B cell (primary cell): ENCODE measurements around the gene WRNIP1. TPM values are rescaled to one million over a fixed set of nuclear protein-coding genes. Genes with fewer than 3 reads are reported as not detected.

Experiments used
- ATAC-seq: fragments of 200-7000 bp; cut with Tn5 transposase; one replicate; pipeline ENCODE4 v1.10.0; 2021; ENCODE audit warnings: low read depth, mild to moderate bottlenecking, moderate number of reproducible peaks, moderate library complexity
- CTCF ChIA-PET: fragments of 350-600 bp; sonication (Branson Sonifier 250); formaldehyde crosslinking; loops from one replicate; lab custom pipeline; 2021; ENCODE audit warnings: antibody characterized with exemption, inconsistent platforms; lab: Charles Lee
- POLR2A ChIA-PET: fragments of 350-600 bp; sonication (Branson Sonifier 250); formaldehyde crosslinking; loops from one replicate; lab custom pipeline; 2021; ENCODE audit warnings: antibody characterized with exemption; lab: Charles Lee
- DNase-seq: peaks from one replicate; pipeline ENCODE4 v3.0.0; 2013
- H2AFZ ChIP-seq: 2 replicates; pipeline ENCODE4 v1.6.1; 2012; ENCODE audit warnings: mild to moderate bottlenecking, low read depth, low read length; ENCODE audit not compliant: insufficient read depth, poor library complexity, severe bottlenecking
- H3K27ac ChIP-seq, 2 donors: 1 replicate in 1 of 2; 2 replicates in 1 of 2; pipeline ENCODE4 v1.5.1; 2012 to 2013; ENCODE audit warnings: low read length in 2 of 2, mild to moderate bottlenecking in 2 of 2, moderate library complexity in 1 of 2
- H3K27me3 ChIP-seq, 4 experiments: fragments of 200-600 bp in 1 of 4; sonication (generic) in 1 of 4; replicated peaks in 1 of 4; 1 replicate in 2 of 4; 2 replicates in 2 of 4; pipeline versions ENCODE4 v1.6.1 to v1.7.0; 2013 to 2016; ENCODE audit warnings: low read length in 3 of 4, mild to moderate bottlenecking in 2 of 4, mixed read lengths in 1 of 4, moderate library complexity in 1 of 4; ENCODE audit not compliant: insufficient read depth in 4 of 4, control insufficient read depth in 3 of 4; ENCODE audit errors: control extremely low read depth in 1 of 4
- H3K36me3 ChIP-seq, 2 experiments: replicated peaks in 1 of 2; 1 replicate in 1 of 2; 2 replicates in 1 of 2; pipeline versions ENCODE4 v1.6.1 to v1.7.1; 2013; ENCODE audit warnings: low read length in 1 of 2; ENCODE audit not compliant: insufficient read depth in 2 of 2, control insufficient read depth in 1 of 2; ENCODE audit errors: control extremely low read depth in 1 of 2, extremely low read depth in 1 of 2
- H3K4me1 ChIP-seq, 2 donors: fragments of 200-600 bp in 1 of 2; sonication (generic) in 1 of 2; 1 replicate in 1 of 2; 2 replicates in 1 of 2; pipeline versions ENCODE4 v1.5.1 to v1.6.1; 2013 to 2017; ENCODE audit warnings: low read length in 2 of 2; ENCODE audit not compliant: control insufficient read depth in 2 of 2, insufficient read depth in 2 of 2
- H3K4me2 ChIP-seq: replicated peaks from 2 replicates; pipeline ENCODE3; 2012; ENCODE audit warnings: mild to moderate bottlenecking, low read depth, low read length; ENCODE audit not compliant: poor library complexity, severe bottlenecking
- H3K4me3 ChIP-seq, 5 experiments: fragments of 200-600 bp in 1 of 5; sonication (generic) in 1 of 5; 1 replicate in 3 of 5; 2 replicates in 2 of 5; pipeline versions ENCODE4 v1.5.1 to v1.7.0; 2011 to 2016; ENCODE audit warnings: low read length in 4 of 5, mild to moderate bottlenecking in 4 of 5, low read depth in 2 of 5, control low read depth in 1 of 5, moderate library complexity in 1 of 5; ENCODE audit not compliant: insufficient read depth in 1 of 5; ENCODE audit errors: control extremely low read depth in 1 of 5, extremely low read depth in 1 of 5
- H3K79me2 ChIP-seq: fragments of 200-600 bp; sonication (generic); one replicate; pipeline ENCODE4 v1.6.0; 2016; ENCODE audit warnings: low read length; ENCODE audit not compliant: control insufficient read depth, insufficient read depth
- H3K9ac ChIP-seq: fragments of 200-600 bp; sonication (generic); 2 replicates; pipeline ENCODE4 v1.6.1; 2017; ENCODE audit warnings: mild to moderate bottlenecking, low read length, moderate library complexity
- H3K9me3 ChIP-seq, 3 donors: one replicate each; pipeline versions ENCODE4 v1.6.1 to v1.7.1; 2013; ENCODE audit warnings: low read length in 2 of 3; ENCODE audit not compliant: control insufficient read depth in 2 of 3, insufficient read depth in 1 of 3; ENCODE audit errors: control extremely low read depth in 1 of 3
- H4K20me1 ChIP-seq: 2 replicates; pipeline ENCODE4 v1.6.0; 2012; ENCODE audit warnings: mild to moderate bottlenecking, low read length; ENCODE audit not compliant: insufficient read depth, control insufficient read depth, poor library complexity, severe bottlenecking
- H3K27ac Mint-ChIP-seq: one replicate; pipeline ENCODE4 v1.8.0; 2021; ENCODE audit warnings: mixed read lengths
- H3K27me3 Mint-ChIP-seq: one replicate; pipeline ENCODE4 v1.8.0; 2021; ENCODE audit warnings: mixed read lengths
- H3K4me1 Mint-ChIP-seq: one replicate; pipeline ENCODE4 v1.8.0; 2021; ENCODE audit warnings: mixed read lengths
- H3K4me3 Mint-ChIP-seq: one replicate; pipeline ENCODE4 v1.8.0; 2021; ENCODE audit warnings: mixed read lengths
- H3K9me3 Mint-ChIP-seq: one replicate; pipeline ENCODE4 v1.8.0; 2022; ENCODE audit warnings: mixed read lengths; ENCODE audit not compliant: insufficient read depth
- EZH2 ChIP-seq: IDR thresholded peaks from 2 replicates; pipeline ENCODE4 v1.6.1; 2012; ENCODE audit warnings: borderline replicate concordance, low read depth, mild to moderate bottlenecking, moderate library complexity, low read length; ENCODE audit not compliant: insufficient read depth, poor library complexity, severe bottlenecking
- WGBS: methylation state at CpG from one replicate; pipeline ENCODE4 v1.1.5; 2013; ENCODE audit warnings: missing lambda C conversion rate; ENCODE audit not compliant: insufficient coverage; 5-methylcytosine and 5-hydroxymethylcytosine counted together
- intact Hi-C: fragments of 100-400 bp; cut with micrococcal nuclease; formaldehyde crosslinking; loops from one replicate; pipeline ENCODE4 v1.10.0; 2022
- polyA plus RNA-seq: library from polyadenylated mRNA; depleted of rRNA; stranded (reverse); fragments of >200 nt; gene quantifications from 2 replicates; pipeline ENCODE4 v1.2.3, GENCODE V29; 2012
- total RNA-seq, 2 donors: library from RNA; stranded (reverse); fragments of 120-200 nt in 1 of 2; gene quantifications; 1 replicate in 1 of 2; 2 replicates in 1 of 2; pipeline versions ENCODE4 v1.2.3 to v1.2.4, GENCODE V29; 2013 to 2022
- TF ChIP-seq, protein P1 (sequence below): fragments of 200-600 bp; IDR thresholded peaks from one replicate; pipeline ENCODE4 v1.8.0; 2022; ENCODE audit warnings: antibody characterized with exemption, mild to moderate bottlenecking

Gene WRNIP1
- total and polyA plus RNA-seq, 2 donors (not counting 1 experiment from before 2014, with no cell fraction given): 32.6 to 35.2 TPM

DNA sequence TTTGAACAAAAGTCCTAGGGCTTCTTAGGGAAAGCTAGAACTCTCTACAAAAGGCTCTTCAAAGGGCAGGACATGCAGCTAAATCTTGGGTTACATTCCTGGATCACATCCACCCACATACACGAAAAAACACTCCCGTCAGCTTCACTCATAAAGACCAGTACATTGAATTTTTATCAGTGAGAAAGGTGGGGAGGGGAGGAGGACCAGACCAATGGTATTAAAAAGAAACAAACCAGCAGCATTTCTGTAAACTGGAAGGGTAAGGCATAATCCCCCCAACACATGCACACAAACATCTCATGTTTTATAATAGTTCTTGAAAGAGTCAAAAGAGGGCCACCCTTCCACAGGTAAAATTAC is 46.1 kb upstream of the WRNIP1 start:
- intact Hi-C loops: no loop called here
- CTCF ChIA-PET: interaction anchor here (1.2 kb wide), 1 partner anchor 31 kb away, joined by 4 read pairs; the partner anchor contains the start of gene MYLK4
- no peak overlapping the region for H3K9ac ChIP-seq

DNA sequence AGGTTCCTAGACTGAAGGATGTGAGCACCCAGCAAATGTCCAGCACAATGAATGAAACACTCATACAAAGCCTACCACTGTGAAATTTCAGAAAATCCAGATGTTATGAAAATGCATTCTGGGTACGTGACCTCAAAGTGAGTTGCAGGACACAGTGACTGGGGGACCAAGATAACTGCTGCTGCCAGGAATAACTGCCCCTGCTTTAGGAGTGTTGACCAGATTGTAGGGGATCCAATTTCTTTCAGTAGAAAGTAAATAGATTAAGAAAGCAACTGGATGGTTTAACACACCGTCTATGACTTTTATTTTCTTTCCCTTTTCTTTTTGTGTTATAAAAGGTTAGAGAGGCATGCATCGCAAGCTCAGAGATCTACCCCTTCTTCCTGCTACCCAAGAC is 44.0 kb upstream of the WRNIP1 start:
- Mint-ChIP-seq H3K4me1 (peaks cover 9% of the 10 kb centered on the region), H3K27me3 (peaks cover 15% of the 10 kb centered on the region), H3K9me3 (peaks cover 8% of the 10 kb centered on the region), H3K4me3 (no peak overlapping the region), H3K27ac (no peak overlapping the region)
- CTCF ChIA-PET: no interaction called here
- Histone ChIP-seq H3K79me2 (no peaks in the 10 kb centered on the region), H3K9ac (no peak overlapping the region), H4K20me1 (no peaks in the 10 kb centered on the region), H3K4me3 (no peak overlapping the region), H3K4me1 (peaks cover 0 to under 1% of the 10 kb centered on the region in 2 donors), H2AFZ (no peak overlapping the region), H3K27ac (no peak overlapping the region), H3K36me3 (no peaks in the 10 kb centered on the region), H3K4me2 (no peak overlapping the region), H3K9me3 (peaks cover 0 to 4% (median 0%) of the 10 kb centered on the region in 3 donors), H3K27me3 (peaks cover 0 to 3% (median 0%) of the 10 kb centered on the region in 4 experiments)
- POLR2A ChIA-PET: no interaction called here
- ATAC-seq: no peak
- intact Hi-C loops: no loop called here
- TF ChIP-seq EZH2: no peak
- TF ChIP-seq, protein P1, sequence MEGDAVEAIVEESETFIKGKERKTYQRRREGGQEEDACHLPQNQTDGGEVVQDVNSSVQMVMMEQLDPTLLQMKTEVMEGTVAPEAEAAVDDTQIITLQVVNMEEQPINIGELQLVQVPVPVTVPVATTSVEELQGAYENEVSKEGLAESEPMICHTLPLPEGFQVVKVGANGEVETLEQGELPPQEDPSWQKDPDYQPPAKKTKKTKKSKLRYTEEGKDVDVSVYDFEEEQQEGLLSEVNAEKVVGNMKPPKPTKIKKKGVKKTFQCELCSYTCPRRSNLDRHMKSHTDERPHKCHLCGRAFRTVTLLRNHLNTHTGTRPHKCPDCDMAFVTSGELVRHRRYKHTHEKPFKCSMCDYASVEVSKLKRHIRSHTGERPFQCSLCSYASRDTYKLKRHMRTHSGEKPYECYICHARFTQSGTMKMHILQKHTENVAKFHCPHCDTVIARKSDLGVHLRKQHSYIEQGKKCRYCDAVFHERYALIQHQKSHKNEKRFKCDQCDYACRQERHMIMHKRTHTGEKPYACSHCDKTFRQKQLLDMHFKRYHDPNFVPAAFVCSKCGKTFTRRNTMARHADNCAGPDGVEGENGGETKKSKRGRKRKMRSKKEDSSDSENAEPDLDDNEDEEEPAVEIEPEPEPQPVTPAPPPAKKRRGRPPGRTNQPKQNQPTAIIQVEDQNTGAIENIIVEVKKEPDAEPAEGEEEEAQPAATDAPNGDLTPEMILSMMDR: no peak
- no peak for DNase-seq
- WGBS: no CpG with 5 or more reads among the region's 3 CpGs

More for the DNA sequence above, 46.1 kb upstream of the WRNIP1 start:
- no peak overlapping the region for H3K4me3 Mint-ChIP-seq
- Histone ChIP-seq H3K4me2 (no peak overlapping the region), H2AFZ (peak overlapping the region; percentile 2), H3K79me2 (no peaks in the 10 kb centered on the region), H3K36me3 (no peaks in the 10 kb centered on the region), H3K27ac (no peak overlapping the region), H3K4me3 (no peak overlapping the region), H3K4me1 (no peaks in the 10 kb centered on the region), H3K9me3 (peaks cover 0 to 4% (median 0%) of the 10 kb centered on the region in 3 donors), H3K27me3 (no peaks in the 10 kb centered on the region), H4K20me1 (no peaks in the 10 kb centered on the region)
- ATAC-seq (no peak), DNase-seq (no peak)
- H3K9me3 Mint-ChIP-seq: peaks cover 8% of the 10 kb centered on the region
- no peak overlapping the region for H3K27ac Mint-ChIP-seq
- no CpG with 5 or more reads among the region's 2 CpGs for WGBS
- peaks cover 6% of the 10 kb centered on the region for H3K4me1 Mint-ChIP-seq
- H3K27me3 Mint-ChIP-seq: peaks cover 9% of the 10 kb centered on the region
- POLR2A ChIA-PET: no interaction called here
- no peak for TF ChIP-seq EZH2
- TF ChIP-seq, protein P1: no peak
